ENCODE measurements around the gene PFDN2.

GRCh38 chr1:161073474-161074121, 44.2 kb downstream of the PFDN2 start:
- no peak for TF ChIP-seq POLR2AphosphoS5 (IDR thresholded peaks at IDR 0.05; ENCODE audit: low read depth, low read length)
- TF ChIP-seq HDAC6 (IDR thresholded peaks at IDR 0.05; ENCODE audit: low read depth, low read length): no peak
- no peak for TF ChIP-seq CEBPB (IDR thresholded peaks at IDR 0.05; ENCODE audit: low read depth, low read length)
- no peak for TF ChIP-seq GABPA (IDR thresholded peaks at IDR 0.05; ENCODE audit: borderline replicate concordance, insufficient read depth, low read length)
- no peak for TF ChIP-seq EZH2 (IDR thresholded peaks at IDR 0.05; ENCODE audit: low read depth, low read length, severe bottlenecking)
- peak in 2 of 3 experiments; percentile 15 to 18; a peak in 2 of 4 replicates for TF ChIP-seq CTCF (IDR thresholded peaks at IDR 0.05; ENCODE audit: control extremely low read depth in 1 of 3, insufficient read depth in 1 of 3, low read depth in 1 of 3, low read length in 3 of 3)

All from H1 (cell line).